Measurements from ENCODE around the gene GHRL. TPM values are rescaled to one million over a fixed set of nuclear protein-coding genes. Genes with fewer than 3 reads are reported as not detected.

Gene GHRL
- total RNA-seq, 1 donor from 2014 or later, result not detected

GRCh38 chr3:10294030-10294586 lies 1.4 kb upstream of the GHRL start:
- Histone ChIP-seq H3K36me3 (ENCODE audit: control insufficient read depth, insufficient read depth, low read length) (no peaks in the 10 kb centered on the region), H3K4me3 (ENCODE audit: low read depth, low read length) (no peak overlapping the region), H3K27me3 (ENCODE audit: control insufficient read depth, insufficient read depth, low read length) (no peaks in the 10 kb centered on the region)
- DNase-seq (ENCODE audit: low read depth), result no peak
- TF ChIP-seq, protein P1, sequence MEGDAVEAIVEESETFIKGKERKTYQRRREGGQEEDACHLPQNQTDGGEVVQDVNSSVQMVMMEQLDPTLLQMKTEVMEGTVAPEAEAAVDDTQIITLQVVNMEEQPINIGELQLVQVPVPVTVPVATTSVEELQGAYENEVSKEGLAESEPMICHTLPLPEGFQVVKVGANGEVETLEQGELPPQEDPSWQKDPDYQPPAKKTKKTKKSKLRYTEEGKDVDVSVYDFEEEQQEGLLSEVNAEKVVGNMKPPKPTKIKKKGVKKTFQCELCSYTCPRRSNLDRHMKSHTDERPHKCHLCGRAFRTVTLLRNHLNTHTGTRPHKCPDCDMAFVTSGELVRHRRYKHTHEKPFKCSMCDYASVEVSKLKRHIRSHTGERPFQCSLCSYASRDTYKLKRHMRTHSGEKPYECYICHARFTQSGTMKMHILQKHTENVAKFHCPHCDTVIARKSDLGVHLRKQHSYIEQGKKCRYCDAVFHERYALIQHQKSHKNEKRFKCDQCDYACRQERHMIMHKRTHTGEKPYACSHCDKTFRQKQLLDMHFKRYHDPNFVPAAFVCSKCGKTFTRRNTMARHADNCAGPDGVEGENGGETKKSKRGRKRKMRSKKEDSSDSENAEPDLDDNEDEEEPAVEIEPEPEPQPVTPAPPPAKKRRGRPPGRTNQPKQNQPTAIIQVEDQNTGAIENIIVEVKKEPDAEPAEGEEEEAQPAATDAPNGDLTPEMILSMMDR (IDR thresholded peaks at IDR 0.05; ENCODE audit: insufficient read depth, low read length, poor library complexity, severe bottlenecking), result no peak

GRCh38 chr3:10291641-10292040 lies 1.1 kb downstream of the GHRL start:
- DNase-seq (ENCODE audit: low read depth), result no peak
- Histone ChIP-seq H3K4me3 (ENCODE audit: low read depth, low read length) (no peak overlapping the region), H3K36me3 (ENCODE audit: control insufficient read depth, insufficient read depth, low read length) (no peaks in the 10 kb centered on the region), H3K27me3 (ENCODE audit: control insufficient read depth, insufficient read depth, low read length) (no peaks in the 10 kb centered on the region)
- TF ChIP-seq, protein P1 (IDR thresholded peaks at IDR 0.05; ENCODE audit: insufficient read depth, low read length, poor library complexity, severe bottlenecking), result no peak

DNA sequence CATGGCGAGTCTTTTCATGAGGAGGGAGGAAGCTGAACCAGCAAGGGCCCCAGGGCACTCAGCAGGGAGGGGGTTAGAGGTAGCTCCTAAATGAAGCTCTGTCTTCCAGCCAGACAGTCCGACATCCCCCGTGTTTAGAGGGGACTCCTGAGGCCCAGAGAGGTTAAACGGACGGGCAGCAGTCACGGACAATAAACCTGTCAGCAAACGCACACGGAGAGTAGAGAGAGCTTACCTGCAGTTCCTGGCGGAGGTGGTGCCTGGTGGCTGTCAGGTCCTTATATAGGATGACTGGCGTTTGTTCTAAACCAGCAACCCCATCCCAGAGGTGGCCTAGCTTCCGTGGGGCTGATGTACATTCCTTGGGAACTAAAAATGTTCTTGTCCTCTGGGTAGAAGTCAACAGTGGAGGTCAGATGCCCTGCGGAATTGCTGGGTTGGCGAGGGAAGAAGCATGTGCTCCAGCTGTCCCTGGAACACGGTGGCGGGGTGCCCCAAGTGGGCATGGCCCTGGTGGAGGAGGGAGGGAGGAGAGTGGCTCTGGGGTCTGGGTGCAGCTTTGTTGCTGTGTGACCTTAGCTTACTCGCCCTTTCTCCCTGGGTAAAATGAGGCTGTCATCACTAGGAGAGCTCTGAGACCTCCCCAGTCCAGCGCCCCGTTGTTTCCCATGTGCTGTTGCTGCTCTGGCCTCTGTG lies 2.1 kb downstream of the GHRL start:
- DNase-seq (ENCODE audit: low read depth), result no peak
- H3K36me3 ChIP-seq (ENCODE audit: control insufficient read depth, insufficient read depth, low read length), result no peaks in the 10 kb centered on the region
- H3K4me3 ChIP-seq (ENCODE audit: low read depth, low read length), result no peak overlapping the region
- TF ChIP-seq, protein P1 (IDR thresholded peaks at IDR 0.05; ENCODE audit: insufficient read depth, low read length, poor library complexity, severe bottlenecking), result no peak
- H3K27me3 ChIP-seq (ENCODE audit: control insufficient read depth, insufficient read depth, low read length), result no peaks in the 10 kb centered on the region

GRCh38 chr3:10289787-10290355 lies 2.9 kb downstream of the GHRL start:
- H3K27me3 ChIP-seq (ENCODE audit: control insufficient read depth, insufficient read depth, low read length), result no peaks in the 10 kb centered on the region
- DNase-seq (ENCODE audit: low read depth), result no peak
- H3K36me3 ChIP-seq (ENCODE audit: control insufficient read depth, insufficient read depth, low read length), result no peaks in the 10 kb centered on the region
- no peak overlapping the region for H3K4me3 ChIP-seq (ENCODE audit: low read depth, low read length)
- TF ChIP-seq, protein P1 (IDR thresholded peaks at IDR 0.05; ENCODE audit: insufficient read depth, low read length, poor library complexity, severe bottlenecking), result no peak

GRCh38 chr3:10289077-10289476 lies 3.7 kb downstream of the GHRL start:
- Histone ChIP-seq H3K36me3 (ENCODE audit: control insufficient read depth, insufficient read depth, low read length) (no peaks in the 10 kb centered on the region), H3K4me3 (ENCODE audit: low read depth, low read length) (no peak overlapping the region), H3K27me3 (ENCODE audit: control insufficient read depth, insufficient read depth, low read length) (no peaks in the 10 kb centered on the region)
- DNase-seq (ENCODE audit: low read depth), result no peak
- TF ChIP-seq, protein P1 (IDR thresholded peaks at IDR 0.05; ENCODE audit: insufficient read depth, low read length, poor library complexity, severe bottlenecking), result no peak

Data from kidney epithelial cell (primary cell).